C4-2B (cell line): ENCODE results near the gene CERS1.

ENCODE experiments used
- ZFX ChIP-seq: fragments of 450-650 bp; IDR thresholded peaks from 2 replicates; pipeline ENCODE4 v1.6.1; 2017
- TF ChIP-seq, protein P1 (sequence below): fragments of 450-650 bp; conservative IDR thresholded peaks from 2 replicates; pipeline ENCODE4 v1.5.1; 2017; ENCODE audit warnings: mild to moderate bottlenecking

DNA sequence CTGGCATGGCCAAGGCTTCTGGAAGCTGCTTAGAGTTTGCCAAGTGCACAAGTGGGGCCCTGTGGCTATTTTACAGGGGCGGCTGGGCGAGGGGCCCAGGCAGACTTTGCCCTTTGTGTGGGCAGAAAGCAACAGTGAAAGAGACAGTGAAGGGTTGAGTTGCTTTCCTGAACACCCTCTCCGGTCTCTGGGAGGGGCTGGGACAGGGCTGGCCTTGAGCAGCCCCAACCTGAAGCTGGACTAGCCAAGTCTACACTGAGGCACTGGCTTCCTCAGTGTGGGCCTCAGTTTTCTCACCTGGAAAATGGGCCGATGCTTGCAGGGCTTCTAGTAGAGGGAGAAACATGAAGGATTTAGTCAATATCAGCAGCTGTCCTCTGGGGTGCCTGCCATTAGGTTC is 47.5 kb upstream of the CERS1 start:
- TF ChIP-seq, protein P1, sequence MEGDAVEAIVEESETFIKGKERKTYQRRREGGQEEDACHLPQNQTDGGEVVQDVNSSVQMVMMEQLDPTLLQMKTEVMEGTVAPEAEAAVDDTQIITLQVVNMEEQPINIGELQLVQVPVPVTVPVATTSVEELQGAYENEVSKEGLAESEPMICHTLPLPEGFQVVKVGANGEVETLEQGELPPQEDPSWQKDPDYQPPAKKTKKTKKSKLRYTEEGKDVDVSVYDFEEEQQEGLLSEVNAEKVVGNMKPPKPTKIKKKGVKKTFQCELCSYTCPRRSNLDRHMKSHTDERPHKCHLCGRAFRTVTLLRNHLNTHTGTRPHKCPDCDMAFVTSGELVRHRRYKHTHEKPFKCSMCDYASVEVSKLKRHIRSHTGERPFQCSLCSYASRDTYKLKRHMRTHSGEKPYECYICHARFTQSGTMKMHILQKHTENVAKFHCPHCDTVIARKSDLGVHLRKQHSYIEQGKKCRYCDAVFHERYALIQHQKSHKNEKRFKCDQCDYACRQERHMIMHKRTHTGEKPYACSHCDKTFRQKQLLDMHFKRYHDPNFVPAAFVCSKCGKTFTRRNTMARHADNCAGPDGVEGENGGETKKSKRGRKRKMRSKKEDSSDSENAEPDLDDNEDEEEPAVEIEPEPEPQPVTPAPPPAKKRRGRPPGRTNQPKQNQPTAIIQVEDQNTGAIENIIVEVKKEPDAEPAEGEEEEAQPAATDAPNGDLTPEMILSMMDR = no peak
- no peak for TF ChIP-seq ZFX
